ENCODE measurements around the gene SH3TC1.

SH3TC1 gene

DNA sequence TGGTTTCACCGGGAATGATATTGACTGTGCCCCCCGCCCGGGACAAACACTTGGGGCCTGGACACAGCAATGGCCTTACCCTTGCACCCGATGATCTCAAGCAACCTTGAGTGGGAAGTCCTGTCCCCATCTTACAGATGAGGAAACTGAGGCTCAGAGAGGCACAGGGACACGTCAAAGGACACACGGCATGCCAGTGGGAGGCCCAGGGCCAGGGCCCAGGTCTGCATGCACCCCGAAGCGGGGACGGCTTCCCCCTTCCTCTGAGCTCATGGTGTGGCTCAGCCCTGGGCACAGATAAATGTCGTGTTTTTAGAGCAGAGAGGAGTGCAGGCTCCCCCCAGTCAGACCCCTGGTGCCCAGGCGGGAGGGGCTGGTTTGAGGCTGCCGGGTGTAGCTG is 36.6 kb downstream of the SH3TC1 start:
- no peak overlapping the region for H3K4me3 ChIP-seq (replicated peaks; ENCODE audit: insufficient read depth, low read length)
- DNase-seq (ENCODE audit: low read depth in 1 of 2, low spot score in 1 of 2), result no peak
- no peak overlapping the region for H3K27ac ChIP-seq (replicated peaks)
- TF ChIP-seq, protein P1, sequence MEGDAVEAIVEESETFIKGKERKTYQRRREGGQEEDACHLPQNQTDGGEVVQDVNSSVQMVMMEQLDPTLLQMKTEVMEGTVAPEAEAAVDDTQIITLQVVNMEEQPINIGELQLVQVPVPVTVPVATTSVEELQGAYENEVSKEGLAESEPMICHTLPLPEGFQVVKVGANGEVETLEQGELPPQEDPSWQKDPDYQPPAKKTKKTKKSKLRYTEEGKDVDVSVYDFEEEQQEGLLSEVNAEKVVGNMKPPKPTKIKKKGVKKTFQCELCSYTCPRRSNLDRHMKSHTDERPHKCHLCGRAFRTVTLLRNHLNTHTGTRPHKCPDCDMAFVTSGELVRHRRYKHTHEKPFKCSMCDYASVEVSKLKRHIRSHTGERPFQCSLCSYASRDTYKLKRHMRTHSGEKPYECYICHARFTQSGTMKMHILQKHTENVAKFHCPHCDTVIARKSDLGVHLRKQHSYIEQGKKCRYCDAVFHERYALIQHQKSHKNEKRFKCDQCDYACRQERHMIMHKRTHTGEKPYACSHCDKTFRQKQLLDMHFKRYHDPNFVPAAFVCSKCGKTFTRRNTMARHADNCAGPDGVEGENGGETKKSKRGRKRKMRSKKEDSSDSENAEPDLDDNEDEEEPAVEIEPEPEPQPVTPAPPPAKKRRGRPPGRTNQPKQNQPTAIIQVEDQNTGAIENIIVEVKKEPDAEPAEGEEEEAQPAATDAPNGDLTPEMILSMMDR (IDR thresholded peaks at IDR 0.05; ENCODE audit: insufficient read depth, low read length), result no peak
- no peak for TF ChIP-seq GABPA (IDR thresholded peaks at IDR 0.05; ENCODE audit: low read depth)
- no peak for TF ChIP-seq SPI1 (IDR thresholded peaks at IDR 0.05; ENCODE audit: borderline replicate concordance, low read depth)
- no peak for TF ChIP-seq POLR2AphosphoS5 (IDR thresholded peaks at IDR 0.05; ENCODE audit: low read depth)
- TF ChIP-seq, protein P2, sequence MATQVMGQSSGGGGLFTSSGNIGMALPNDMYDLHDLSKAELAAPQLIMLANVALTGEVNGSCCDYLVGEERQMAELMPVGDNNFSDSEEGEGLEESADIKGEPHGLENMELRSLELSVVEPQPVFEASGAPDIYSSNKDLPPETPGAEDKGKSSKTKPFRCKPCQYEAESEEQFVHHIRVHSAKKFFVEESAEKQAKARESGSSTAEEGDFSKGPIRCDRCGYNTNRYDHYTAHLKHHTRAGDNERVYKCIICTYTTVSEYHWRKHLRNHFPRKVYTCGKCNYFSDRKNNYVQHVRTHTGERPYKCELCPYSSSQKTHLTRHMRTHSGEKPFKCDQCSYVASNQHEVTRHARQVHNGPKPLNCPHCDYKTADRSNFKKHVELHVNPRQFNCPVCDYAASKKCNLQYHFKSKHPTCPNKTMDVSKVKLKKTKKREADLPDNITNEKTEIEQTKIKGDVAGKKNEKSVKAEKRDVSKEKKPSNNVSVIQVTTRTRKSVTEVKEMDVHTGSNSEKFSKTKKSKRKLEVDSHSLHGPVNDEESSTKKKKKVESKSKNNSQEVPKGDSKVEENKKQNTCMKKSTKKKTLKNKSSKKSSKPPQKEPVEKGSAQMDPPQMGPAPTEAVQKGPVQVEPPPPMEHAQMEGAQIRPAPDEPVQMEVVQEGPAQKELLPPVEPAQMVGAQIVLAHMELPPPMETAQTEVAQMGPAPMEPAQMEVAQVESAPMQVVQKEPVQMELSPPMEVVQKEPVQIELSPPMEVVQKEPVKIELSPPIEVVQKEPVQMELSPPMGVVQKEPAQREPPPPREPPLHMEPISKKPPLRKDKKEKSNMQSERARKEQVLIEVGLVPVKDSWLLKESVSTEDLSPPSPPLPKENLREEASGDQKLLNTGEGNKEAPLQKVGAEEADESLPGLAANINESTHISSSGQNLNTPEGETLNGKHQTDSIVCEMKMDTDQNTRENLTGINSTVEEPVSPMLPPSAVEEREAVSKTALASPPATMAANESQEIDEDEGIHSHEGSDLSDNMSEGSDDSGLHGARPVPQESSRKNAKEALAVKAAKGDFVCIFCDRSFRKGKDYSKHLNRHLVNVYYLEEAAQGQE (IDR thresholded peaks at IDR 0.05; ENCODE audit: insufficient replicate concordance, low read depth), result no peak
- H3K27me3 ChIP-seq (ENCODE audit: insufficient read depth, poor library complexity, severe bottlenecking), result no peaks in the 10 kb centered on the region

DNA sequence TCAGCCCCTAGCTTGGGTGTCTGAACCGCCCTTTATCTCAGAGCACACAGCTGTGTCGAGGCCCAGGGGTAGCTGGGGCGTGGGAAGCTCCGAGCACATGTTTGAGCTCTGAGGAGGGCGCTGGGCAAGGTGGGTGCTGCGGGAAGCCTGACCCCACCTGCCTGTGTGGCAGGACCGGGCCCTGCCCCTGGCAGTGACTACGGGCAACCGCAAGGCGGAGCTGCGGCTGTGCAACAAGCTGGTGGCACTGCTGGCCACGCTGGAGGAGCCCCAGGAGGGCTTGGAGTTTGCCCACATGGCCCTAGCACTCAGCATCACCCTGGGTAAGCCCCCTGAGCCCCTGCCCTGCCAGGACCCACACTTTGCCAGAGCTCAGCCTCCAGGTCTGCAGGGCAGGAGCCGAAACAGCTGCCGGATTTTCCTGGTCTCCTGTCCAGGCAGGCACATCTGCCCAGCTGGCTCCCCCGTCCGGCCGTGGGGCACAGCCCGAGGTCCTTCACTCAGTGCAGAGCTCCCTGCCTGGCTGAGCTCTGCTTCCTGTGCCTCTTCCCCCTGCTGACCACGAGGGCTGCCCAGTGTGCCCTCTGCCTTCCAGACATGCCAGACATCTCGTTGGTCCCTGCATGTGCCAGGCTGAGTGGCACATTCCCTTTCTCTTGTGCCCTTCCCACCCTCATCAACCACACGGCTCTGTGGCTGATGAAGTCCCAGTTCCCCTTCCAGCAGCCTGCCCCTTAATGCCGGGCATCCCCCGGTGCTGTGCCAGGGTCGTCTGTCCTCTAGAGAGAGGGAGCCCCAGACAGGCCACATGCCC is 37.2 kb downstream of the SH3TC1 start:
- Histone ChIP-seq H3K27ac (replicated peaks) (no peak overlapping the region), H3K4me3 (replicated peaks; ENCODE audit: insufficient read depth, low read length) (no peak overlapping the region), H3K27me3 (ENCODE audit: insufficient read depth, poor library complexity, severe bottlenecking) (no peaks in the 10 kb centered on the region)
- DNase-seq (ENCODE audit: low read depth in 1 of 2, low spot score in 1 of 2), result no peak
- TF ChIP-seq, protein P2 (IDR thresholded peaks at IDR 0.05; ENCODE audit: insufficient replicate concordance, low read depth), result no peak
- no peak for TF ChIP-seq SPI1 (IDR thresholded peaks at IDR 0.05; ENCODE audit: borderline replicate concordance, low read depth)
- no peak for TF ChIP-seq GABPA (IDR thresholded peaks at IDR 0.05; ENCODE audit: low read depth)
- TF ChIP-seq POLR2AphosphoS5 (IDR thresholded peaks at IDR 0.05; ENCODE audit: low read depth), result no peak
- TF ChIP-seq, protein P1 (IDR thresholded peaks at IDR 0.05; ENCODE audit: insufficient read depth, low read length), result no peak

DNA sequence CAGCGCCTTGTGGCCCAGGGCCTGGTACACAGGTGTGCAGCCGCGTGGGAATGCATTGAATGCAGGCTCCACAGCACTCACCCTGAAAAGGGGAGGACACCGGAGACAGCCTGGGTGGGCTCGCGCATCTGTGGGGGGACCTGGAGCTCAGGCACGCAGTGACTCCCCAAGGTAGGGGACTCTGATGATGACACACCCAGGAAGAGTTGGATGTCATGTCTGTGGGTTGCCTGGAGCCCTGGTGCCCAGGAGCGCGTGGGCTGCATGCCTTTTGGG is 37.8 kb downstream of the SH3TC1 start:
- H3K4me3 ChIP-seq (replicated peaks; ENCODE audit: insufficient read depth, low read length), result no peak overlapping the region
- H3K27ac ChIP-seq (replicated peaks), result no peak overlapping the region
- TF ChIP-seq SPI1 (IDR thresholded peaks at IDR 0.05; ENCODE audit: borderline replicate concordance, low read depth), result no peak
- no peak for TF ChIP-seq POLR2AphosphoS5 (IDR thresholded peaks at IDR 0.05; ENCODE audit: low read depth)
- TF ChIP-seq, protein P2 (IDR thresholded peaks at IDR 0.05; ENCODE audit: insufficient replicate concordance, low read depth), result no peak
- TF ChIP-seq GABPA (IDR thresholded peaks at IDR 0.05; ENCODE audit: low read depth), result no peak
- TF ChIP-seq, protein P1 (IDR thresholded peaks at IDR 0.05; ENCODE audit: insufficient read depth, low read length), result no peak
- no peaks in the 10 kb centered on the region for H3K27me3 ChIP-seq (ENCODE audit: insufficient read depth, poor library complexity, severe bottlenecking)
- no peak for DNase-seq (ENCODE audit: low read depth in 1 of 2, low spot score in 1 of 2)
